ENCODE results near the gene LRWD1.

Gene LRWD1

DNA sequence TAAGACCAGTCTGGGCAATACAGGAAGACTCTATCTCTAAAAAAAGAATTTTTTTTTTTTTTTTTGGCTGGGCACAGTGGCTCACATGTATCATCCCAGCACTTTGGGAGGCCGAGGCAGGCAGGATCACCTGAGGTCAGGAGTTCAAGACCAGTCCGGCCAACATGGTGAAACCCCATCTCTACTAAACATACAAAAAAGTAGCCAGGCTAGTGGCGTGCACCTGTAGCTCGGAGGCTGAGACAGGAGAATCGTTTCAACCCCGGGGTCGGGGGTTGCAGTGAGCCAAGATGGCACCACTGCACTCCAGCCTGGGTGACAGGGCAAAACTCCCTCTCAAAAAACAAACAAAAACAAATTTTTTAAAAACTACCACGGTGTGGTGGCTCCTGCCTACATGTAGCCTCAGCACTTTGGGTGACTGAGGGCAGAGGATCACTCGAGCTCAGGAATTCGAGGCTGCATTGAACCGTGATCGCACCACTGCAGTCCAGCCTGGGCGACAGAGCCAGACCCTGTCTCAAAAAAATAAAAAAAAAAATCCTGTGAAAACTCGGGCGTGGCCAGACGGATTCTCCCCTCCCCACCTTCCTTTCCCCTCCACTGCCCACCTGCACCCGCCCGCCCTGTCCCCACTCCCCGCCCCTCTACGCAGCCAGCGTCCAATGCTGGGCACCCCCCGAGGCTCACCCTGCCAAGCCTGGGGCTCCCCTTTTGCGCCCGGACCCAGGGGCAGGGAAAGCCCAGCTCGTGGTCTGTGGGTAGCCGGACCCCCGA lies 32.2 kb upstream of the LRWD1 start:
- no peak for TF ChIP-seq ZNF274 (IDR thresholded peaks at IDR 0.05; ENCODE audit: low read depth, low read length)

GRCh38 chr7:102433219-102434038 lies 31.4 kb upstream of the LRWD1 start, which contains the start of gene ORAI2:
ORAI2 (plus strand) TSS chr7:102433575; CDS start chr7:102438957, 5,382 bp downstream.
- no peak for TF ChIP-seq ZNF274 (IDR thresholded peaks at IDR 0.05; ENCODE audit: low read depth, low read length)
- H3K4me3 ChIP-seq (ENCODE audit: low read length): peak within 1 kb of the TSS; percentile 66

More for the DNA sequence above, 32.2 kb upstream of the LRWD1 start:
- peak overlapping the region; percentile 61; the same call in 1 of the 2 replicates for H3K4me3 ChIP-seq (ENCODE audit: low read length)

- peak overlapping the region; percentile 66 for H3K4me3 ChIP-seq (ENCODE audit: low read length)
- TF ChIP-seq ZNF274 (IDR thresholded peaks at IDR 0.05; ENCODE audit: low read depth, low read length): no peak
Observed at GRCh38 chr7:102434039-102434486, 30.7 kb upstream of the LRWD1 start.

DNA sequence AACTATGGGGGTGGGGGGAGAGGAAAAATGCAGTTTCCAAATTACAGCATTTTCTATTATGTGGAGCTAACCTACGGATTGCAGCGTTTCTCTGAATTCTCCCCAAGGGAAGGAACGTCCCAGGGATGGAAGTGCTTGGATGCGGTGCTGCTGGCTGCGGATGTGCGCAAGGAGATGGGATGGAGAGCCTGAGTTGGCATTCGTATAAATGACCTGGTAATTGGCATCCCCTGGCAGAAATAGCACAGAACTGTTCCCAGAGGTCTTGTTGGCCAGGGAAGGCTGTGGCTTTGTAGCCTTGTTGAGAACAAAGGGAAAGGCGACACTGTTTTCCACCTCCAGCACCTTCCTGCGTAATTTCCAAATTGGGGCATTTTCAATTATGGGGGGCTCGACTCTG lies 28.7 kb upstream of the LRWD1 start:
- no peak for TF ChIP-seq ZNF274 (IDR thresholded peaks at IDR 0.05; ENCODE audit: low read depth, low read length)

DNA sequence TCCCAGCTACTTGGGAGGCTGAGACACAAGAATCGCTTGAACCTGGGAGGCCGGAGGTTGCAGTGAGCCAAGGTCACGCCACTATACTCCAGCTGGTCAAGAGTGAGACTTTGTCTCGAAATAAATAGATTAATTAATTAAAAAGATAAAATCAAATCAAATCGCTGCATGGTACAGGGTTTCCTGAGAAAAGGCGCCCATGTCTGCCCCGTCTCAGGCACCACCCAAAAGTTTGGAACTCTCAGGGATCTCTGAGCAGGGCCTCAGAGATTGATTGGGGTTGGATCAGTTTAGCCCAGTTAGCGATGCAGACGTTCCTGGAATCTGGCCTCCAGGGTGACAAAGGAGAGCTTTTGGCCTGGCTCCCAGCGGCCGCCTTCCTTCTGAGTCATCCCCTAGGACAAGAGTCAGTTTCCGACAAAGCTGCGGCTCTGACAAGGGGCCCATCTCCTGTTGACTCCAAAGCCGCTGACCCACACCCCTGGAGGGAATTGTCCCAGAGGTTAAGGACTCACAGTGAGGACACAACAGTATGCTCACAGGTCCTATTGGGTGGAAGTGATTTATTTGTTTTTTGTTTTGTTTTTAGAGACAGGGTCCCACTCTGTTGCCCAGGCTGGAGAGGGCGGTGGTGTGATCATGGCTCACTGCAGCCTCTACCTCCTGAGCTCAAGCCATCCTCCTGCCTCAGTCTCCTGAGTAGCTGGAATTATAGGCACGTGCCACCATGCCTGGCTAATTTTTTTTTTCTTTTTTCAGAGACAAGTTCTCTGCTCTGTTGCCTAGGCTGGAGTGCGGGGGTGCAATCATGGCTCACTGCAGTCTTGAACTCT lies 24.6 kb upstream of the LRWD1 start:
- TF ChIP-seq ZNF274 (IDR thresholded peaks at IDR 0.05; ENCODE audit: low read depth, low read length): no peak
- no peak overlapping the region for H3K4me3 ChIP-seq (ENCODE audit: low read length)

More for the DNA sequence above, 28.7 kb upstream of the LRWD1 start:
- H3K4me3 ChIP-seq (ENCODE audit: low read length): no peak overlapping the region; the same call in 1 of the 2 replicates

DNA sequence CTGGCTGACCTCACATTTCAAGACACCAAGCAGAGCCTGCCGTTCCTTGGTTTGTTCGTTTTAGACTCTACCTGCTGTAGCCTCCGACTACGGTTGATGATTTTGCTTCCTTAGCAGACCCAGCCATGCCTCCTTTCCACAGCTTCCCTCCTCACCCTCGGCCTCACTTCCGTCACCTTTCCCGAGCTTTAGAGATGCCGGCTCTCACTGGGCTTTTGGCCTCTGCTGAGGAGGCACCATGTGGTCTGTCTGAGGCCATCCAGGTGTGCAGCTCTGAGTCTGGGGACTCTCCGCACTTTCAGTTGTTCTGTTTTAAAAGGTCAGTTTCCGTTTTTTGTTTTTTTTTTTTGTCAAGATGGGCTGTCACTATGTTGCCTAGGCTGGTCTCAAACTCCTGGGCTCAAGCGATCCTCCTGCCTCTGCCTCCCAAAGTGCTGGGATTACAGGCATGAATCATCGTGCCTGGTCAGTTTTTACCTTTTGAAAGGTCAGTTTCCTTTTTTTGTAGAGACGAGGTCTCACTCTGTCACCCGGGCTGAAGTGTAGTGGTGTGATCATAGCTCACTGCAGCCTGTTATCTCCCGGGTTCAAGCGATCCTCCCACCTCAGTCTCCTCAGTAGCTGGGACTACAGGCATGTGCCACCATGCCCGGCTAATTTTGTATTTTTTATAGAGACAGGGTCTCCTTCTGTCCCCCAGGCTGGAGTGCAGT lies 19.7 kb upstream of the LRWD1 start:
- no peak for TF ChIP-seq ZNF274 (IDR thresholded peaks at IDR 0.05; ENCODE audit: low read depth, low read length)

DNA sequence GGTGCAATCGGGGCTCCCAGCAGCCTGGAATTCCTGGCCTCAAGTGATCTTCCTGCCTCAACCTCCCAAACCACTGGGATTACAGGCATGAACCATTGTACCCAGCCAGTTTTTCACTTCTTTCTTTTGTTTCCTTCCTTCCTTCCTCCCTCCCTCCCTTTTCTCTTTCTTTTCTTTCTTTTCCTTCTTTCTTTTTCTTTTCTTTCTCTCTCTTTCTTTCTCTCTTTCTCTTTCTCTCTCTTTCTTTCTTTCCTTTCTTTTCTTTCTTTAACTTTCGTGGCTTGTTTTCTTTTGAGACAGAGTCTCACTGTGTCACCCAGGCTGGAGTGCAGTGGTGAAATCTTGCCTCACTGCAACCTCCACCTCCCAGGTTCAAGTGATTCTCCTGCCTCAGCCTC lies 19.1 kb upstream of the LRWD1 start:
- no peak for TF ChIP-seq ZNF274 (IDR thresholded peaks at IDR 0.05; ENCODE audit: low read depth, low read length)
- no peak overlapping the region for H3K4me3 ChIP-seq (ENCODE audit: low read length)

More for the DNA sequence above, 19.7 kb upstream of the LRWD1 start:
- H3K4me3 ChIP-seq (ENCODE audit: low read length): no peak overlapping the region; the same call in 1 of the 2 replicates

GRCh38 chr7:102446387-102447156 lies 18.2 kb upstream of the LRWD1 start:
- no peak for TF ChIP-seq ZNF274 (IDR thresholded peaks at IDR 0.05; ENCODE audit: low read depth, low read length)
- no peak overlapping the region for H3K4me3 ChIP-seq (ENCODE audit: low read length)

DNA sequence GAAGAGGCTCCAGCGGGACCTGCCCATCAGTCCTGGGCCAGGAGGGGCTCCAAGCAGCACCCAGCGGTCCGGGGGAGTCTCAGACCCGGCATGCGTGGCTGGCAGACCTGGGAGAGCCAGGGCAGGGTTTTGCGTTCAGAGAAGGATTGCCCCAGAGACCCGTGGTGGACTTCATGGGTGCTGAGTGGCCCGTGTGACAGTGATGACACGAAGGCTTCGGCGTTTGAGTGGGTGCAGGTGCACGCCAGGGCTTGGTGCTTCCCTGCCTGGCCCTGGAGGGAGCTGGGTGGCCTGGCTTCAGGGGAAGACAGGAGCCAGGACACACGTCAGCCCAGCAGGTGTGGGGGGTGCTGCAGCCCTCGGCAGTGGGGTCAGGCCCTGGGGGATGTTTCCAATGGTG lies 17.5 kb upstream of the LRWD1 start:
- H3K4me3 ChIP-seq (ENCODE audit: low read length): no peak overlapping the region
- TF ChIP-seq ZNF274 (IDR thresholded peaks at IDR 0.05; ENCODE audit: low read depth, low read length): no peak

DNA sequence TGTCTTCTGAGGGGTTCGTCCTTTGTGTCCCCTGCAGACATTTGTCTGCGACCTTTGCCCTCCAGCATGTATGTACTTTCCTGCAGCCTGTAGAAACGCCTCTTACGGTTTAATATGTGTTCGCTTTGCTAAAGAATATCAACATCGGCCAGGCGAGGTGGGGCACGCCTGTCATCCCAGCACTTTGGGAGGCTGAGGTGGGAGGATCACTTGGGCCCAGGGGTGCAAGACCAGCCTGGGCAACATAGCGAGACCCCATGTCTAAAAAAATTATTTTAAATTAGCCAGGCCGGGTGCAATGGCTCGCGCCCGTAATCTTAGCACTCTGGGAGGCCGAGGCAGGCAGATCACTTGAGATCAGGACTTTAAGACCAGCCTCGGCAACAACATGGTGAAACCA lies 15.6 kb upstream of the LRWD1 start:
- no peak for TF ChIP-seq ZNF274 (IDR thresholded peaks at IDR 0.05; ENCODE audit: low read depth, low read length)
- H3K4me3 ChIP-seq (ENCODE audit: low read length): no peak overlapping the region

DNA sequence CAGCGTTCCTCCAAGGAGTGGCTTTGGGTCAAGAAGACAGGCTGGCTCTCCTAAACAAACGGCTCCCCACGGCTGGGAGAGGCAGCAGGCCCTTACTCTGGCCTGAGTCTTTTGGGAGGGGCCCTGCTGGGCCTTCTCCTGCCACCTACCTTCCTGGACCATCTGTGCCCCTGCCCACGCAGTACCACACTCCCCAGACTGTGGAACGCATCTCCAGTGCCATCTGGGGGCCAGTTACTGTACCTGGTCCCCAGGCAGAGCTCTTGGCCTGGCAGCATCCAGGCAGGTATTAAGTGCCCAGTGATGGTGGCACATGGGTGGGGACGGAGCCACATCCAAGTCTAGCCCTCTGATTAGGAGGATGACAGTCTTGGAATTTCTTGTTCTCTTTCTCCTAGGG lies 14.5 kb upstream of the LRWD1 start:
- no peak overlapping the region for H3K4me3 ChIP-seq (ENCODE audit: low read length)
- no peak for TF ChIP-seq ZNF274 (IDR thresholded peaks at IDR 0.05; ENCODE audit: low read depth, low read length)

GRCh38 chr7:102451371-102452054 lies 13.3 kb upstream of the LRWD1 start:
- no peak for TF ChIP-seq ZNF274 (IDR thresholded peaks at IDR 0.05; ENCODE audit: low read depth, low read length)
- no peak overlapping the region for H3K4me3 ChIP-seq (ENCODE audit: low read length)

All from GM08714 (cell line).